Psoas muscle (tissue), 8 donors: ENCODE results near the gene DIP2C. TPM values are rescaled to one million over a fixed set of nuclear protein-coding genes. Genes with fewer than 3 reads are reported as not detected.
"Not testable (repeated sequence)": the region's sequence is repeated elsewhere in the genome, so short reads cannot be mapped to it uniquely, and the experiment has no call there.

Experiments used
- ATAC-seq, 4 donors: fragments of 200-7000 bp; cut with Tn5 transposase; one replicate each; pipeline ENCODE4 v1.9.1; 2020; ENCODE audit warnings: moderate library complexity in 3 of 4, mild to moderate bottlenecking in 2 of 4
- DNase-seq, 2 donors: peaks; one replicate each; pipeline ENCODE4 v3.0.0-alpha.2; 2020
- H3K27ac ChIP-seq: fragments of 200-600 bp; one replicate; pipeline ENCODE4 v1.8.0; 2022
- H3K27me3 ChIP-seq, 3 donors: fragments of 200-600 bp in 1 of 3; one replicate each; pipeline versions ENCODE4 v1.6.1 to v1.8.0; 2013 to 2022; ENCODE audit warnings: low read length in 2 of 3, mild to moderate bottlenecking in 2 of 3, moderate library complexity in 1 of 3; ENCODE audit not compliant: insufficient read depth in 3 of 3
- H3K36me3 ChIP-seq, 2 donors: fragments of 200-600 bp in 1 of 2; one replicate each; pipeline versions ENCODE4 v1.6.1 to v1.8.0; 2013 to 2022; ENCODE audit warnings: low read depth in 1 of 2, mild to moderate bottlenecking in 1 of 2, moderate library complexity in 1 of 2; ENCODE audit not compliant: insufficient read depth in 1 of 2
- H3K4me1 ChIP-seq: fragments of 200-600 bp; one replicate; pipeline ENCODE4 v1.8.0; 2022
- H3K4me3 ChIP-seq: fragments of 200-600 bp; one replicate; pipeline ENCODE4 v1.8.0; 2022; ENCODE audit warnings: mild to moderate bottlenecking
- H3K9me3 ChIP-seq: fragments of 200-600 bp; one replicate; pipeline ENCODE4 v1.8.0; 2022
- WGBS, 3 donors: extraction: QIAGEN DNeasy Blood & Tissue Kit; methylation state at CpG; one replicate each; pipeline versions ENCODE4 v1.1.6 to v1.1.7; 2013; 5-methylcytosine and 5-hydroxymethylcytosine counted together
- intact Hi-C, 2 donors: fragments of 100-400 bp; cut with DNase I; formaldehyde crosslinking; loops; one replicate each; pipeline versions ENCODE4 v1.11.0 to v1.14.2; 2022
- polyA plus RNA-seq, 3 donors: library from polyadenylated mRNA; stranded (reverse); fragments of 200-250 nt; gene quantifications; one replicate each; pipeline ENCODE4 v1.2.3, GENCODE V29; 2013
- total RNA-seq, 4 donors: library from RNA; stranded (reverse); fragmentation: NEBNext Ultra II Directional in 2 of 4; extraction: Animal tissue kit (Norgen Biotek cat#: 25700) in 2 of 4; gene quantifications; one replicate each; pipeline versions ENCODE4 v1.2.1 to v1.2.4, GENCODE V29; 2021 to 2023
- TF ChIP-seq, protein P1 (sequence below): fragments of 200-600 bp; IDR thresholded peaks from one replicate; pipeline ENCODE4 v1.8.0; 2022; ENCODE audit warnings: antibody characterized with exemption
- donor health status: healthy with polysubstance abuse.
- donor health status: DM: no; HTN: no; CAD: no; lungs with moderate emphysema.
- donor health status: Bipolar disorder and iron deficiency.
- donor health status: healthy.
- donor health status: DM: yes; HTN: yes; CAD: no.
- donor health status: DM: no; HTN: no; CAD: no.
- donor health status: DM: no; HTN: no; CAD: no.
- donor health status: DM: yes; HTN: yes; CAD: no.

DIP2C gene
- total and polyA plus RNA-seq, 7 donors, result 7.7 to 32.0 (median 25.0) TPM

DNA sequence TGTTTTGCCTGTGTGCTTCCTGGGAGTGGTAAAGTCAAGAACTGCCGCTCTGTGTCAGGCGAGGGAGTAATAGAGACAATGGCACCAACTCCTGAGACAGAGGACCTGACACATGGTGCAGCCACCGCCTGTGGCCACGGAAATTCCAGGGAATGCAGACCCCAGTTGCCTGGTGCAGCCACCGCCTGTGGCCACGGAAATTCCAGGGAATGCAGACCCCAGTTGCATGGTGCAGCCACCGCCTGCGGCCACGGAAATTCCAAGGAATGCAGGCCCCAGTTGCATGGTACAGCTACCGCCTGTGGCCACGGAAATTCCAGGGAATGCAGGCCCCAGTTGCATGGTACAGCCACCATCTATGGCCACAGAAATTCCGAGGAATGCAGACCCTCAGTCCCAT lies 8.7 kb downstream of the DIP2C start:
- ATAC-seq (no peak), DNase-seq (no peak)
- Histone ChIP-seq H3K36me3 (no peaks in the 10 kb centered on the region), H3K9me3 (no peaks in the 10 kb centered on the region), H3K4me3 (no peak overlapping the region), H3K4me1 (peaks cover 55% of the 10 kb centered on the region), H3K27ac (peak overlapping the region; percentile 71), H3K27me3 (no peaks in the 10 kb centered on the region)
- WGBS, 3 donors, result 73 to 87% (median 86%) methylated on average over 12 of the region's 12 CpGs
- TF ChIP-seq, protein P1, sequence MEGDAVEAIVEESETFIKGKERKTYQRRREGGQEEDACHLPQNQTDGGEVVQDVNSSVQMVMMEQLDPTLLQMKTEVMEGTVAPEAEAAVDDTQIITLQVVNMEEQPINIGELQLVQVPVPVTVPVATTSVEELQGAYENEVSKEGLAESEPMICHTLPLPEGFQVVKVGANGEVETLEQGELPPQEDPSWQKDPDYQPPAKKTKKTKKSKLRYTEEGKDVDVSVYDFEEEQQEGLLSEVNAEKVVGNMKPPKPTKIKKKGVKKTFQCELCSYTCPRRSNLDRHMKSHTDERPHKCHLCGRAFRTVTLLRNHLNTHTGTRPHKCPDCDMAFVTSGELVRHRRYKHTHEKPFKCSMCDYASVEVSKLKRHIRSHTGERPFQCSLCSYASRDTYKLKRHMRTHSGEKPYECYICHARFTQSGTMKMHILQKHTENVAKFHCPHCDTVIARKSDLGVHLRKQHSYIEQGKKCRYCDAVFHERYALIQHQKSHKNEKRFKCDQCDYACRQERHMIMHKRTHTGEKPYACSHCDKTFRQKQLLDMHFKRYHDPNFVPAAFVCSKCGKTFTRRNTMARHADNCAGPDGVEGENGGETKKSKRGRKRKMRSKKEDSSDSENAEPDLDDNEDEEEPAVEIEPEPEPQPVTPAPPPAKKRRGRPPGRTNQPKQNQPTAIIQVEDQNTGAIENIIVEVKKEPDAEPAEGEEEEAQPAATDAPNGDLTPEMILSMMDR, result no peak
- intact Hi-C loops, result loop anchor here (5.0 kb wide), 3 partner anchors 53 to 168 kb away; no protein-coding TSS in a partner anchor

DNA sequence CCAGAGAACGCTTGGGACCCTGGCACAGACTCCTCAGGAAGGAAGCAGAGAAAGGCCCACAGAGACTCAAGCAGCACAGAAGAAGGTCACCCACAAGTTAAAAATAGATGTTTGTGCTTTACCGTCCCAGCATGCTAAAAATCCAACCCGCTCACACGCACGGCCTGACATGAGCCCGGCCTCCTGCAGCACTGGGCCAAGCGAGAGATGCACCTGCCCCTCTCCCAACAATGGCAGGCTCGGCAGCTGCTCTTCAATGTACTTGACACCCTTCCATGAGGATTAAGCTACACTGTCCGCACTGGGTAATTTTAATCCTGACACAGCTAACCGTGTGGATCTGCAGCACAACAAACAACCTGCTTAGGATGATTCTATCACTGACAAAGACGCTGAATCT lies 9.3 kb downstream of the DIP2C start:
- peak overlapping the region; percentile 71 for H3K27ac ChIP-seq

DNA sequence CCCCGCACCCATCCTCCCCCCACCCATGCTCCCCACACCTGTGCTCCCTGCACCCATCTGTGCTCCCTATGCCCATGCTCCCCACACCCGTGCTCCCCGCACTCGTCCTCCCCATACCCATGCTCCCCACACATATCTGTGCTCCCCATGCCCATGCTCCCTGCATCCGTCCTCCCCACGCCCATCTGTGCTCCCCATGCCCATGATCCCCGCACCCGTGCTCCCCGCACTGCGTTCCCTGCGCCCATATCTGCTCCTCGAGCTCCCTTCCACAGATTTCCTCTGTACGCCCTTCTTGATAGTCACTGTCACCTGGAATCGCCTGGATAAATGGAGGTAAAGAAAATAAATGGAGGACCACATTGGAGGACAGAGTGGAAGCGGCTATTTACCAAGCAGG lies 9.9 kb downstream of the DIP2C start:
- ATAC-seq (no peak), DNase-seq (no peak)
- TF ChIP-seq, protein P1, result no peak
- 96 to 98% (median 97%) methylated on average over 14 to 15 of the region's 15 CpGs for WGBS, 3 donors
- H3K4me1 ChIP-seq, result peaks cover 52% of the 10 kb centered on the region
- H3K27me3 ChIP-seq, result no peaks in the 10 kb centered on the region
- no peaks in the 10 kb centered on the region for H3K36me3 ChIP-seq
- peak overlapping the region; percentile 71 for H3K27ac ChIP-seq
- intact Hi-C loops, result no loop called here
- H3K4me3 ChIP-seq, result no peak overlapping the region
- no peaks in the 10 kb centered on the region for H3K9me3 ChIP-seq

More for the DNA sequence above, 9.3 kb downstream of the DIP2C start:
- H3K9me3 ChIP-seq, result no peaks in the 10 kb centered on the region
- peak; percentile 86 to 90 (median 90) for ATAC-seq
- TF ChIP-seq, protein P1, result no peak
- peak; percentile 47 to 90 for DNase-seq
- H3K4me3 ChIP-seq, result no peak overlapping the region
- no peaks in the 10 kb centered on the region for H3K27me3 ChIP-seq
- H3K4me1 ChIP-seq, result peaks cover 55% of the 10 kb centered on the region
- H3K36me3 ChIP-seq, result no peaks in the 10 kb centered on the region
- WGBS, 3 donors, result 8 to 16% (median 16%) methylated on average over 11 of the region's 11 CpGs
- intact Hi-C loops, result loop anchor here (5.0 kb wide), 3 partner anchors 53 to 168 kb away; no protein-coding TSS in a partner anchor

DNA sequence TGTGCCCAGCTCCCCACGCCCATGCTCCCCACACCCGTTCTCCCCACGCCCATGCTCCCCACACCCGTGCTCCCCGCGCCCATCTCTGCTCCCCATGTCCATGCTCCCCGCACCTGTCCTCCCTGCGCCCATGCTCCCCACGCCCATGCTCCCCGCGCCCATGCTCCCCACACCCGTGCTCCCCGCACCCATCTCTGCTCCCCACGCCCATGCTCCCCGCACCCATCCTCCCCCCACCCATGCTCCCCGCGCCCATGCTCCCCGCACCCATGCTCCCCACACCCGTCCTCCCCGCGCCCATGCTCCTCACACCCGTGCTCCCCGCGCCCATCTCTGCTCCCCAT lies 10.8 kb downstream of the DIP2C start:
- H3K4me1 ChIP-seq, result peaks cover 46% of the 10 kb centered on the region
- DNase-seq, intact Hi-C loops, H3K4me3 ChIP-seq, ATAC-seq, H3K27me3 ChIP-seq, H3K9me3 ChIP-seq, H3K36me3 ChIP-seq, H3K27ac ChIP-seq: not testable (repeated sequence)
- 82 to 85% (median 83%) methylated on average over 10 of the region's 24 CpGs for WGBS, 3 donors

DNA sequence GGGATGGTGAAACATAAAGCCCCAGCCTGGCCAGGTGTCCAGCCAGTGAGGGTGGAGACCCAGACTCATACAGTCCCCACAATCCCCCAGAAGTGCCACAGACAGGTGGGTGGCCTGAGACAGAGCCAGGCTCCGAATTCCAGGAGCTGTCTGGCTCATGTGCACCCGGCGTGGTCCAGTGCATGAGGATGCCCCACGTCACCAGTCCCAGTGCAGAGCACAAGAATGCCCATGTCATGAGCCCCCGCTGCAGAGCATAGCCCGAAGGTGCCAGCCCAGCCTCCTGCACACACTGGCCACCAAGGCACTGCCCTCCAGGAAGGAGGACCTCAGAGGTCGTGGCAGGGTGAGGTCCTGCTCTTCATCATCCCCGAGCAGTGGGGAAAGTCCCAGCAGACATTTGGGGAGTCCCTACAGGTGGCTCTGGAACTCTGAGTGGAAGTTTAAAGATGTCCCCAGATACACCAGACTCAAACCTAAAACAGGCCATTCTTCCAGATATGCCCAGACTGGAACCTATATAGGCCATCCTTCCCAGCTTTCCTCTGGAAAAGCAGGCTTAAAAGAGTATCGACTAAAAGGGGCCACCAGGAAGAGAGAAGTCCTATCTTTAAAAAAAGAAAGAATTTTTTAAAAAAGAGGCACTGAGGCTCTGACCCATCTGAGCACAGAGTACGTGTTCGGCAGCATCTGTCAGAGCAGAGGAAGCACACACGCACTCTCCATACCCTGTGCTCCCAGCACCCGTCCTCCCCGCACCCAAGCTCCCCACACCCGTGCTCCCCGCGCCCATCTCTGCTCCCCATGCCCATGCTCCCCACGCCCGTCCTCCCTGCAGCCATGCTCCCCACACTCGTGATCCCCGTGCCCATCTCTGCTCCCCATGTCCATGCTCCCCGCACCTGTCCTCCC lies 11.5 kb downstream of the DIP2C start:
- WGBS, 3 donors, result 73 to 79% (median 74%) methylated on average over 21 to 22 of the region's 22 CpGs
- intact Hi-C loops, result no loop called here
- ATAC-seq, result no peak
- no peaks in the 10 kb centered on the region for H3K27me3 ChIP-seq
- H3K27ac ChIP-seq, result peak overlapping the region; percentile 48
- H3K4me3 ChIP-seq, result no peak overlapping the region
- TF ChIP-seq, protein P1, result no peak
- DNase-seq, result peak in 1 of 2 donors; percentile 58
- no peaks in the 10 kb centered on the region for H3K9me3 ChIP-seq
- no peaks in the 10 kb centered on the region for H3K36me3 ChIP-seq
- peaks cover 51% of the 10 kb centered on the region for H3K4me1 ChIP-seq
